ENCODE data around the gene CYSLTR2.

- no peak for TF ChIP-seq ESRRA (CRISPR knock-in tag; IDR thresholded peaks at IDR 0.05; ENCODE audit: borderline replicate concordance)
- TF ChIP-seq E2F4 (CRISPR knock-in tag; IDR thresholded peaks at IDR 0.05; ENCODE audit: borderline replicate concordance, low read depth): no peak
- no peak for TF ChIP-seq GABPB1 (CRISPR knock-in tag; IDR thresholded peaks at IDR 0.05)
- TF ChIP-seq TCF7 (CRISPR knock-in tag; IDR thresholded peaks at IDR 0.05; ENCODE audit: low read depth): no peak
- TF ChIP-seq ZNF281 (CRISPR knock-in tag; IDR thresholded peaks at IDR 0.05): no peak
- TF ChIP-seq CTCF (IDR thresholded peaks at IDR 0.05): no peak
- no peak for TF ChIP-seq CREB1 (CRISPR knock-in tag; IDR thresholded peaks at IDR 0.05)
- no peak for TF ChIP-seq NFYB (CRISPR knock-in tag; conservative IDR thresholded peaks at IDR 0.05; ENCODE audit: low read depth)
- no peak for TF ChIP-seq NR2C2 (CRISPR knock-in tag; IDR thresholded peaks at IDR 0.05)
- TF ChIP-seq FOXP1 (CRISPR knock-in tag; IDR thresholded peaks at IDR 0.05; ENCODE audit: borderline replicate concordance): no peak
- TF ChIP-seq SP1 (CRISPR knock-in tag; conservative IDR thresholded peaks at IDR 0.05): no peak
Measured at GRCh38 chr13:48712141-48712540, 58.4 kb downstream of the CYSLTR2 start.

Data from WTC11 (cell line).